GM23248 (cell line): ENCODE data around the gene DAPK1. TPM values are rescaled to one million over a fixed set of nuclear protein-coding genes. Genes with fewer than 3 reads are reported as not detected.
A peak's percentile ranks its signal among the peaks of the same experiment; 100 is the strongest.

Experiments
- DNase-seq: peaks from one replicate; pipeline ENCODE4 v3.0.0-alpha.2; 2015
- H2AFZ ChIP-seq: fragments of 200-600 bp; sonication (generic); 2 replicates; pipeline ENCODE4 v1.6.1; 2016; ENCODE audit warnings: antibody characterized with exemption
- H3F3A ChIP-seq: fragments of 200-600 bp; sonication (generic); 2 replicates; pipeline ENCODE4 v1.6.1; 2016; ENCODE audit warnings: mild to moderate bottlenecking, antibody characterized with exemption, mixed run types; ENCODE audit not compliant: insufficient read depth
- H3K27ac ChIP-seq: fragments of 200-600 bp; sonication (generic); 2 replicates; pipeline ENCODE4 v1.5.1; 2016; ENCODE audit warnings: mild to moderate bottlenecking
- H3K27me3 ChIP-seq: fragments of 200-600 bp; sonication (generic); replicated peaks from 2 replicates; pipeline ENCODE4 v1.6.1; 2016; ENCODE audit warnings: mild to moderate bottlenecking; ENCODE audit not compliant: insufficient read depth
- H3K36me3 ChIP-seq: fragments of 200-600 bp; sonication (generic); 2 replicates; pipeline ENCODE4 v1.6.1; 2016; ENCODE audit warnings: low read depth, mild to moderate bottlenecking
- H3K4me1 ChIP-seq: fragments of 200-600 bp; sonication (generic); 2 replicates; pipeline ENCODE4 v1.6.1; 2016; ENCODE audit warnings: mild to moderate bottlenecking; ENCODE audit not compliant: insufficient read depth
- H3K4me2 ChIP-seq: fragments of 200-600 bp; sonication (generic); one replicate; pipeline ENCODE4 v1.6.1; 2016; ENCODE audit warnings: mild to moderate bottlenecking; ENCODE audit not compliant: unreplicated experiment
- H3K4me3 ChIP-seq: fragments of 200-600 bp; sonication (generic); 2 replicates; pipeline ENCODE4 v1.5.1; 2016; ENCODE audit warnings: mild to moderate bottlenecking
- H3K79me2 ChIP-seq: fragments of 200-600 bp; sonication (generic); 2 replicates; pipeline ENCODE4 v1.6.1; 2016; ENCODE audit warnings: mild to moderate bottlenecking; ENCODE audit not compliant: insufficient read depth
- H3K9ac ChIP-seq: fragments of 200-600 bp; sonication (generic); 2 replicates; pipeline ENCODE4 v1.6.1; 2016; ENCODE audit warnings: mild to moderate bottlenecking
- H3K9me2 ChIP-seq: fragments of 200-600 bp; sonication (generic); 2 replicates; pipeline ENCODE4 v1.6.1; 2016; ENCODE audit warnings: mixed run types, mild to moderate bottlenecking, moderate library complexity; ENCODE audit not compliant: insufficient read depth
- H3K9me3 ChIP-seq: fragments of 200-600 bp; sonication (generic); one replicate; pipeline ENCODE4 v1.6.1; 2017; ENCODE audit warnings: low read depth
- H4K20me1 ChIP-seq: fragments of 200-600 bp; sonication (generic); 2 replicates; pipeline ENCODE4 v1.6.0; 2016; ENCODE audit not compliant: insufficient read depth
- EZH2 ChIP-seq: fragments of 200-600 bp; sonication (generic); IDR thresholded peaks from 2 replicates; pipeline ENCODE4 v1.6.1; 2018; ENCODE audit warnings: antibody characterized with exemption, mild to moderate bottlenecking; ENCODE audit not compliant: insufficient read depth, poor library complexity, severe bottlenecking
- EZH2phosphoT487 ChIP-seq: fragments of 200-600 bp; sonication (generic); IDR thresholded peaks from 2 replicates; pipeline ENCODE4 v1.6.1; 2018; ENCODE audit warnings: antibody characterized with exemption, moderate library complexity, mild to moderate bottlenecking, low read depth; ENCODE audit not compliant: insufficient read depth
- WGBS, 2 experiments: methylation state at CpG; one replicate each; pipeline ENCODE4 v1.1.6; 2015 to 2017; ENCODE audit warnings: low lambda C conversion rate in 2 of 2, low coverage in 1 of 2; ENCODE audit errors: missing lambda C conversion rate in 2 of 2; 5-methylcytosine and 5-hydroxymethylcytosine counted together
- in situ Hi-C: fragments of 300-500 bp; cut with MboI; formaldehyde crosslinking; loops from 2 replicates; pipeline ENCODE4 v1.15.0; 2020
- polyA plus RNA-seq: library from polyadenylated mRNA; unstranded; fragments of >200 nt; fragmentation: Nextera tagmentation; extraction: Ambion mirVana; gene quantifications from 2 replicates; pipeline ENCODE4 v1.2.1, GENCODE V29; 2016
- total RNA-seq: library from RNA; depleted of rRNA; stranded (reverse); fragments of >200 nt; shearing (Covaris generic); gene quantifications from 2 replicates; pipeline ENCODE4 v1.2.3, GENCODE V29; 2014

Gene DAPK1
- total and polyA plus RNA-seq, 2 experiments from 2014 or later: 1.6 to 1.9 TPM

- DNase-seq: no peak
- Histone ChIP-seq H2AFZ (peak overlapping the region; percentile 46), H3K4me3 (no peak overlapping the region), H3K36me3 (no peaks in the 10 kb centered on the region), H3K27me3 (no peaks in the 10 kb centered on the region), H3K4me2 (no peak overlapping the region), H3K9me3 (no peaks in the 10 kb centered on the region), H4K20me1 (no peaks in the 10 kb centered on the region), H3F3A (no peaks in the 10 kb centered on the region), H3K79me2 (no peaks in the 10 kb centered on the region), H3K9me2 (no peaks in the 10 kb centered on the region), H3K9ac (no peak overlapping the region), H3K27ac (no peak overlapping the region), H3K4me1 (no peaks in the 10 kb centered on the region)
- no peak for TF ChIP-seq EZH2
- TF ChIP-seq EZH2phosphoT487: no peak
- 77% methylated on average over 22 to 24 of the region's 24 CpGs for WGBS, 2 experiments
- in situ Hi-C loops: no loop called here
These were observed 186.3 kb downstream of the DAPK1 start for GRCh38 chr9:87683751-87684626.

- H3K9me3 ChIP-seq: no peaks in the 10 kb centered on the region
- TF ChIP-seq EZH2phosphoT487 (no peak), EZH2 (no peak)
- no peaks in the 10 kb centered on the region for H3F3A ChIP-seq
- no peaks in the 10 kb centered on the region for H4K20me1 ChIP-seq
- peak overlapping the region; percentile 46 for H2AFZ ChIP-seq
- 5 to 7% methylated on average over 11 of the region's 11 CpGs for WGBS, 2 experiments
- no peak overlapping the region for H3K4me2 ChIP-seq
- no peak overlapping the region for H3K27ac ChIP-seq
- DNase-seq: peak; percentile 51
- no peak overlapping the region for H3K4me3 ChIP-seq
- in situ Hi-C loops: no loop called here
- no peaks in the 10 kb centered on the region for H3K36me3 ChIP-seq
- H3K4me1 ChIP-seq: no peaks in the 10 kb centered on the region
- H3K9ac ChIP-seq: no peak overlapping the region
- H3K9me2 ChIP-seq: no peaks in the 10 kb centered on the region
- H3K79me2 ChIP-seq: no peaks in the 10 kb centered on the region
- no peaks in the 10 kb centered on the region for H3K27me3 ChIP-seq
These were observed 187.1 kb downstream of the DAPK1 start for GRCh38 chr9:87684627-87685219.

- Histone ChIP-seq H3K36me3 (no peaks in the 10 kb centered on the region), H3K4me1 (no peaks in the 10 kb centered on the region), H3F3A (no peaks in the 10 kb centered on the region), H2AFZ (no peak overlapping the region), H3K27ac (no peak overlapping the region), H3K9ac (no peak overlapping the region), H3K9me3 (no peaks in the 10 kb centered on the region), H3K9me2 (no peaks in the 10 kb centered on the region), H3K4me2 (no peak overlapping the region), H4K20me1 (no peaks in the 10 kb centered on the region), H3K4me3 (no peak overlapping the region), H3K27me3 (no peaks in the 10 kb centered on the region), H3K79me2 (no peaks in the 10 kb centered on the region)
- no peak for DNase-seq
- in situ Hi-C loops: no loop called here
- TF ChIP-seq EZH2: no peak
- WGBS, 2 experiments: 75 to 86% methylated on average over 4 of the region's 4 CpGs
These were observed 187.8 kb downstream of the DAPK1 start for GRCh38 chr9:87685441-87685840.

GRCh38 chr9:87685871-87686519 lies 188.3 kb downstream of the DAPK1 start:
- in situ Hi-C loops: no loop called here
- no peaks in the 10 kb centered on the region for H3K9me2 ChIP-seq
- H4K20me1 ChIP-seq: no peaks in the 10 kb centered on the region
- no peak for TF ChIP-seq EZH2
- no peak for TF ChIP-seq EZH2phosphoT487
- H3K4me3 ChIP-seq: no peak overlapping the region
- no peak overlapping the region for H3K9ac ChIP-seq
- no peaks in the 10 kb centered on the region for H3K27me3 ChIP-seq
- H3K9me3 ChIP-seq: no peaks in the 10 kb centered on the region
- H3K36me3 ChIP-seq: no peaks in the 10 kb centered on the region
- no peak overlapping the region for H3K27ac ChIP-seq
- no peak overlapping the region for H2AFZ ChIP-seq
- no peaks in the 10 kb centered on the region for H3K79me2 ChIP-seq
- 95 to 98% methylated on average over 11 to 14 of the region's 14 CpGs for WGBS, 2 experiments
- DNase-seq: peak; percentile 23
- H3F3A ChIP-seq: no peaks in the 10 kb centered on the region
- no peak overlapping the region for H3K4me2 ChIP-seq
- H3K4me1 ChIP-seq: no peaks in the 10 kb centered on the region
